ENCODE measurements around the gene AK5. TPM values are rescaled to one million over a fixed set of nuclear protein-coding genes. Genes with fewer than 3 reads are reported as not detected.

AK5 gene
- polyA plus RNA-seq, 1 donor (not counting 4 experiments of a cell fraction or from before 2014, with no cell fraction given) = 0.30 TPM

GRCh38 chr1:77433934-77434333, 152.1 kb downstream of the AK5 start:
- TF ChIP-seq EZH2 (IDR thresholded peaks at IDR 0.05; ENCODE audit: low read length) = no peak
- TF ChIP-seq, protein P1, sequence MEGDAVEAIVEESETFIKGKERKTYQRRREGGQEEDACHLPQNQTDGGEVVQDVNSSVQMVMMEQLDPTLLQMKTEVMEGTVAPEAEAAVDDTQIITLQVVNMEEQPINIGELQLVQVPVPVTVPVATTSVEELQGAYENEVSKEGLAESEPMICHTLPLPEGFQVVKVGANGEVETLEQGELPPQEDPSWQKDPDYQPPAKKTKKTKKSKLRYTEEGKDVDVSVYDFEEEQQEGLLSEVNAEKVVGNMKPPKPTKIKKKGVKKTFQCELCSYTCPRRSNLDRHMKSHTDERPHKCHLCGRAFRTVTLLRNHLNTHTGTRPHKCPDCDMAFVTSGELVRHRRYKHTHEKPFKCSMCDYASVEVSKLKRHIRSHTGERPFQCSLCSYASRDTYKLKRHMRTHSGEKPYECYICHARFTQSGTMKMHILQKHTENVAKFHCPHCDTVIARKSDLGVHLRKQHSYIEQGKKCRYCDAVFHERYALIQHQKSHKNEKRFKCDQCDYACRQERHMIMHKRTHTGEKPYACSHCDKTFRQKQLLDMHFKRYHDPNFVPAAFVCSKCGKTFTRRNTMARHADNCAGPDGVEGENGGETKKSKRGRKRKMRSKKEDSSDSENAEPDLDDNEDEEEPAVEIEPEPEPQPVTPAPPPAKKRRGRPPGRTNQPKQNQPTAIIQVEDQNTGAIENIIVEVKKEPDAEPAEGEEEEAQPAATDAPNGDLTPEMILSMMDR (optimal IDR thresholded peaks at IDR 0.05 in 1 of 3, IDR thresholded peaks at IDR 0.05 in 1 of 3, conservative IDR thresholded peaks at IDR 0.05 in 1 of 3; ENCODE audit: extremely low read depth in 1 of 3, insufficient read depth in 2 of 3, low read length in 3 of 3) = no peak
- no peak overlapping the region for H2AFZ ChIP-seq (ENCODE audit: control insufficient read depth, low read length)
- FAIRE-seq (no peak), DNase-seq (ENCODE audit: low read depth, low spot score) (no peak)
- dilution Hi-C loops (cut with MboI; ENCODE audit: extremely low pct_ligation_motif_present, low sequenced_read_pairs) = no loop called here
- no peaks in the 10 kb centered on the region for H3K79me2 ChIP-seq (ENCODE audit: control insufficient read depth, insufficient read depth, low read length)
- H3K9me3 ChIP-seq (ENCODE audit: control insufficient read depth, low read depth, low read length) = no peaks in the 10 kb centered on the region
- no peak overlapping the region for H3K9ac ChIP-seq (ENCODE audit: control insufficient read depth, extremely low read depth, insufficient read depth, low read length)
- no peaks in the 10 kb centered on the region for H3K36me3 ChIP-seq (ENCODE audit: control insufficient read depth in 2 of 2, extremely low read depth in 1 of 2, insufficient read depth in 2 of 2, low read length in 2 of 2)
- H3K4me3 ChIP-seq (ENCODE audit: control insufficient read depth in 2 of 3, extremely low read depth in 1 of 3, insufficient read depth in 2 of 3, low read depth in 1 of 3, low read length in 3 of 3) = no peak overlapping the region
- H3K9me1 ChIP-seq (ENCODE audit: control insufficient read depth, extremely low read depth, insufficient read depth, low read length) = no peaks in the 10 kb centered on the region
- H3K27ac ChIP-seq (ENCODE audit: control insufficient read depth, insufficient read depth, low read length) = no peak overlapping the region
- H3K27me3 ChIP-seq (ENCODE audit: control insufficient read depth, extremely low read depth, insufficient read depth, low read length) = no peaks in the 10 kb centered on the region
- H3K4me2 ChIP-seq (ENCODE audit: control insufficient read depth, extremely low read depth, insufficient read depth, low read depth, low read length) = no peak overlapping the region
- no peaks in the 10 kb centered on the region for H4K20me1 ChIP-seq (ENCODE audit: control insufficient read depth, extremely low read depth, insufficient read depth, low read length)
- no peaks in the 10 kb centered on the region for H3K4me1 ChIP-seq (ENCODE audit: control insufficient read depth, extremely low read depth, insufficient read depth, low read length)

GRCh38 chr1:77434967-77435366, 153.1 kb downstream of the AK5 start:
- no peak for FAIRE-seq
- dilution Hi-C loops (cut with MboI; ENCODE audit: extremely low pct_ligation_motif_present, low sequenced_read_pairs) = no loop called here
- Histone ChIP-seq H3K9me1 (ENCODE audit: control insufficient read depth, extremely low read depth, insufficient read depth, low read length) (no peaks in the 10 kb centered on the region), H3K27ac (ENCODE audit: control insufficient read depth, insufficient read depth, low read length) (no peak overlapping the region), H3K79me2 (ENCODE audit: control insufficient read depth, insufficient read depth, low read length) (no peaks in the 10 kb centered on the region), H3K9ac (ENCODE audit: control insufficient read depth, extremely low read depth, insufficient read depth, low read length) (no peak overlapping the region), H2AFZ (ENCODE audit: control insufficient read depth, low read length) (no peak overlapping the region), H3K36me3 (ENCODE audit: control insufficient read depth in 2 of 2, extremely low read depth in 1 of 2, insufficient read depth in 2 of 2, low read length in 2 of 2) (no peaks in the 10 kb centered on the region), H3K9me3 (ENCODE audit: control insufficient read depth, low read depth, low read length) (no peaks in the 10 kb centered on the region), H3K4me1 (ENCODE audit: control insufficient read depth, extremely low read depth, insufficient read depth, low read length) (no peaks in the 10 kb centered on the region), H3K4me3 (ENCODE audit: control insufficient read depth in 2 of 3, extremely low read depth in 1 of 3, insufficient read depth in 2 of 3, low read depth in 1 of 3, low read length in 3 of 3) (no peak overlapping the region), H3K4me2 (ENCODE audit: control insufficient read depth, extremely low read depth, insufficient read depth, low read depth, low read length) (no peak overlapping the region), H4K20me1 (ENCODE audit: control insufficient read depth, extremely low read depth, insufficient read depth, low read length) (no peaks in the 10 kb centered on the region), H3K27me3 (ENCODE audit: control insufficient read depth, extremely low read depth, insufficient read depth, low read length) (no peaks in the 10 kb centered on the region)
- TF ChIP-seq, protein P1 (optimal IDR thresholded peaks at IDR 0.05 in 1 of 3, IDR thresholded peaks at IDR 0.05 in 1 of 3, conservative IDR thresholded peaks at IDR 0.05 in 1 of 3; ENCODE audit: extremely low read depth in 1 of 3, insufficient read depth in 2 of 3, low read length in 3 of 3) = no peak
- TF ChIP-seq EZH2 (IDR thresholded peaks at IDR 0.05; ENCODE audit: low read length) = no peak
- no peak for DNase-seq (ENCODE audit: low read depth, low spot score)
